ENCODE results near the gene SRXN1. TPM values are rescaled to one million over a fixed set of nuclear protein-coding genes. Genes with fewer than 3 reads are reported as not detected.

The SRXN1 gene
- total and polyA plus RNA-seq, 9 of the 15 experiments (the other 6 are each of a cell fraction or from before 2014, with no cell fraction given), result 6.8 to 36.4 (median 21.6) TPM

DNA sequence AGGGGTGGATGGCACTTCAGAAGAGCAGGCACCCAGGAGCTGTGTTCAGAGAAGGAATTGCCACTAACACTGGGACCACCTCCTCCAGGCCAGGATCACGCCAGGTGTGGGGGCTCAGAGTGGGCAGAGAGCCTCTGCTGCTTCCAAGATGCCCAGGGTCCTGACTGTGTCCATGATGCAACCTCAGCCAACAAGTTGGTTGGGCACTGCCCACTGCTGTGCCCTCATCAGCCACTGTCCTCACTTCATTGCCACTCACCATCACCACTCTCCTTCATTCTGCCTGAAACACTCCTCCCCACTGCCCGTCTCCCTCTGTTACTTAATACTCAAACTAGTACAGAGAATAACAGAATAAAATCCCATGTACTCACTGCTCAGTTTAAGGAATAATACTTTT, 26.4 kb downstream of the SRXN1 start:
- DNase-seq (ENCODE audit: extremely low read depth in 1 of 4, low spot score in 3 of 4), result no peak
- intact Hi-C loops (cut with micrococcal nuclease) (no loop called here), in situ Hi-C loops (cut with MboI) (no loop called here)
- no peak for ATAC-seq
- H3K79me2 ChIP-seq (ENCODE audit: control insufficient read depth, insufficient read depth, low read length), result no peaks in the 10 kb centered on the region
- POLR2A ChIA-PET, result no interaction called here
- FAIRE-seq, result no peak
- BruUV-seq (replicated peaks), result no TSS peak
- H3K36me3 ChIP-seq (ENCODE audit: control insufficient read depth, insufficient read depth, low read length), result no peaks in the 10 kb centered on the region
- H3K27me3 ChIP-seq (ENCODE audit: control insufficient read depth in 2 of 2, insufficient read depth in 2 of 2, low read length in 2 of 2), result peaks cover 0 to 4% of the 10 kb centered on the region in 2 experiments; a peak in 1 of 5 replicates
- H3K9me1 ChIP-seq (ENCODE audit: control insufficient read depth, insufficient read depth, low read length), result no peaks in the 10 kb centered on the region
- no peaks in the 10 kb centered on the region for H3K9me3 ChIP-seq (replicated peaks; ENCODE audit: control insufficient read depth, insufficient read depth, low read depth, low read length)
- 15% methylated on average over 2 of the region's 2 CpGs for WGBS (ENCODE audit: insufficient coverage, low coverage, missing lambda C conversion rate)
- CTCF ChIA-PET (ENCODE audit: low intra/inter-chr PET ratio), result no interaction called here
- no peaks in the 10 kb centered on the region for H4K20me1 ChIP-seq (replicated peaks; ENCODE audit: control insufficient read depth, insufficient read depth, low read length)
- H2AFZ ChIP-seq (ENCODE audit: low read depth, low read length), result no peak overlapping the region
- TF ChIP-seq POLR2A (conservative IDR thresholded peaks at IDR 0.05) (no peak), ETS2 (tag; IDR thresholded peaks at IDR 0.05; ENCODE audit: borderline replicate concordance, poor library complexity, severe bottlenecking) (no peak)
- peaks cover 7 to 11% of the 10 kb centered on the region in 2 experiments; a peak in 4 of 5 replicates for H3K4me1 ChIP-seq (replicated peaks in 1 of 2; ENCODE audit: control insufficient read depth in 2 of 2, insufficient read depth in 2 of 2, low read length in 2 of 2)
- no peak overlapping the region for H3K9ac ChIP-seq (ENCODE audit: insufficient read depth in 1 of 2, low read depth in 2 of 2, low read length in 2 of 2)
- no peak overlapping the region for H3K27ac ChIP-seq (ENCODE audit: extremely low read depth, low read depth, low read length)
- no peak overlapping the region for H3K4me2 ChIP-seq (ENCODE audit: insufficient read depth, low read length)
- H3K4me3 ChIP-seq, result no peak overlapping the region

- Histone ChIP-seq H3K4me2 (ENCODE audit: insufficient read depth, low read length) (no peak overlapping the region), H4K20me1 (replicated peaks; ENCODE audit: control insufficient read depth, insufficient read depth, low read length) (no peaks in the 10 kb centered on the region), H3K9ac (ENCODE audit: insufficient read depth in 1 of 2, low read depth in 2 of 2, low read length in 2 of 2) (no peak overlapping the region), H3K27me3 (ENCODE audit: control insufficient read depth in 2 of 2, insufficient read depth in 2 of 2, low read length in 2 of 2) (peaks cover 0 to 4% of the 10 kb centered on the region in 2 experiments; a peak in 1 of 5 replicates), H2AFZ (ENCODE audit: low read depth, low read length) (peak overlapping the region; percentile 75; the same call in 1 of the 2 replicates), H3K4me1 (replicated peaks in 1 of 2; ENCODE audit: control insufficient read depth in 2 of 2, insufficient read depth in 2 of 2, low read length in 2 of 2) (peaks cover 7 to 11% of the 10 kb centered on the region in 2 experiments; a peak in 4 of 5 replicates), H3K27ac (ENCODE audit: extremely low read depth, low read depth, low read length) (peak overlapping the region; percentile 49; the same call in 2 of the 3 replicates), H3K36me3 (ENCODE audit: control insufficient read depth, insufficient read depth, low read length) (no peaks in the 10 kb centered on the region), H3K9me1 (ENCODE audit: control insufficient read depth, insufficient read depth, low read length) (no peaks in the 10 kb centered on the region), H3K9me3 (replicated peaks; ENCODE audit: control insufficient read depth, insufficient read depth, low read depth, low read length) (no peaks in the 10 kb centered on the region), H3K4me3 (no peak overlapping the region), H3K79me2 (ENCODE audit: control insufficient read depth, insufficient read depth, low read length) (no peaks in the 10 kb centered on the region)
- 0% methylated on average over 4 of the region's 4 CpGs for WGBS (ENCODE audit: insufficient coverage, low coverage, missing lambda C conversion rate)
- FAIRE-seq (peak; percentile 40), ATAC-seq (no peak; the same call in 2 of the 3 replicates), DNase-seq (ENCODE audit: extremely low read depth in 1 of 4, low spot score in 3 of 4) (peak in 2 of 4 experiments; percentile 16 to 26)
- BruUV-seq (replicated peaks), result no TSS peak
- CTCF ChIA-PET (ENCODE audit: low intra/inter-chr PET ratio), result no interaction called here
- intact Hi-C loops (cut with micrococcal nuclease), result no loop called here
- in situ Hi-C loops (cut with MboI), result no loop called here
- POLR2A ChIA-PET, result interaction anchor here (0.6 to 1.5 kb wide), 5 partner anchors 10 to 107 kb away, joined by 3 to 5 read pairs (median 3); no protein-coding TSS in a partner anchor
- TF ChIP-seq ERF (CRISPR knock-in tag; IDR thresholded peaks at IDR 0.05) (no peak), NR2C2 (CRISPR knock-in tag; IDR thresholded peaks at IDR 0.05) (no peak), NR2C2 (tag; IDR thresholded peaks at IDR 0.05) (0 out of 2 replicates have a peak, but pooled peaks have one; percentile 16), SOX6 (IDR thresholded peaks at IDR 0.05) (peak; percentile 91), ATF7 (IDR thresholded peaks at IDR 0.05) (peak; percentile 19; the same call in 1 of the 2 replicates), PKNOX1 (IDR thresholded peaks at IDR 0.05) (peak; percentile 94), CREB3L1 (IDR thresholded peaks at IDR 0.05; ENCODE audit: borderline replicate concordance, low read depth) (peak; percentile 69; the same call in 1 of the 2 replicates), HES1 (IDR thresholded peaks at IDR 0.05; ENCODE audit: low read depth) (0 out of 2 replicates have a peak, but pooled peaks have one; percentile 23), JUND (IDR thresholded peaks at IDR 0.05; ENCODE audit: borderline replicate concordance, low read depth, low read length) (no peak), JUND (tag; IDR thresholded peaks at IDR 0.05; ENCODE audit: borderline replicate concordance, low read depth, low read length) (0 out of 3 replicates have a peak, but pooled peaks have one; percentile 30), TRIM28 (IDR thresholded peaks at IDR 0.05) (0 out of 2 replicates have a peak, but pooled peaks have one; percentile 47)
Measured at GRCh38 chr20:625360-625932, 27.6 kb downstream of the SRXN1 start.

Data from K562 (cell line).